HEK293 (cell line): ENCODE measurements around the gene GRAMD1B.

Experiments used
- CTCF ChIA-PET: fragments of 350-600 bp; formaldehyde crosslinking; extraction: SDS; loops from one replicate; lab custom pipeline; 2021; ENCODE audit warnings: antibody characterized with exemption; lab: Yijun Ruan, JAX
- POLR2A ChIA-PET: fragments of 300-600 bp; formaldehyde crosslinking; extraction: SDS; loops from one replicate; lab custom pipeline; 2020; ENCODE audit warnings: antibody characterized with exemption, inconsistent platforms; lab: Yijun Ruan, JAX
- H3K27ac ChIP-seq: fragments of 200-500 bp; sonication (Bioruptor generic); 2 replicates; pipeline ENCODE4 v1.5.1; 2014; ENCODE audit warnings: low read depth, low read length, control low read depth, inconsistent platforms; ENCODE audit errors: extremely low read depth
- H3K36me3 ChIP-seq, 2 experiments: fragments of 200-500 bp in 1 of 2; sonication (Bioruptor generic) in 1 of 2; 1 replicate in 1 of 2; 2 replicates in 1 of 2; pipeline ENCODE4 v1.5.1; 2014 to 2017; ENCODE audit warnings: inconsistent platforms in 2 of 2, low read length in 2 of 2; ENCODE audit not compliant: control insufficient read depth in 2 of 2, insufficient read depth in 1 of 2
- H3K4me1 ChIP-seq: fragments of 200-500 bp; sonication (Bioruptor generic); 2 replicates; pipeline ENCODE4 v1.5.1; 2014; ENCODE audit warnings: mild to moderate bottlenecking, low read length, inconsistent platforms; ENCODE audit not compliant: control insufficient read depth, insufficient read depth
- H3K4me3 ChIP-seq: 2 replicates; pipeline ENCODE4 v1.5.1; 2011; ENCODE audit warnings: low read depth, mild to moderate bottlenecking, control low read depth, low read length, moderate library complexity
- H3K9me3 ChIP-seq: fragments of 200-500 bp; sonication (Bioruptor generic); 2 replicates; pipeline ENCODE4 v1.5.1; 2014; ENCODE audit warnings: low read depth, low read length, inconsistent platforms; ENCODE audit not compliant: control insufficient read depth, insufficient read depth
- BCL11A ChIP-seq: fragments of 450-650 bp; formaldehyde crosslinking; IDR thresholded peaks from 2 replicates; pipeline ENCODE4 v1.5.1; 2016; ENCODE audit warnings: low read depth, missing biosample characterization, missing genetic modification characterization
- CTCF ChIP-seq: fragments of 450-650 bp; formaldehyde crosslinking; IDR thresholded peaks from 2 replicates; pipeline ENCODE4 v1.5.1; 2016; ENCODE audit warnings: missing biosample characterization, missing genetic modification characterization
- HOXC10 ChIP-seq: sonication (generic); formaldehyde crosslinking; IDR thresholded peaks from 2 replicates; pipeline ENCODE4 v1.8.1; 2023; ENCODE audit warnings: mild to moderate bottlenecking, missing genetic modification reagents
- HOXD13 ChIP-seq: sonication (generic); formaldehyde crosslinking; IDR thresholded peaks from 2 replicates; pipeline ENCODE4 v1.8.0; 2022; ENCODE audit warnings: missing genetic modification reagents, borderline replicate concordance
- KLF10 ChIP-seq: fragments of 450-650 bp; IDR thresholded peaks from 2 replicates; pipeline ENCODE4 v1.5.1; 2018; ENCODE audit warnings: missing biosample characterization, mild to moderate bottlenecking, missing genetic modification characterization
- KLF16 ChIP-seq: fragments of 450-650 bp; formaldehyde crosslinking; IDR thresholded peaks from 2 replicates; pipeline ENCODE4 v1.5.1; 2017; ENCODE audit warnings: missing biosample characterization, missing genetic modification characterization
- PRDM1 ChIP-seq: fragments of 450-650 bp; formaldehyde crosslinking; IDR thresholded peaks from 2 replicates; pipeline ENCODE4; 2016; ENCODE audit warnings: missing biosample characterization, missing genetic modification characterization
- SETDB1 ChIP-seq: IDR thresholded peaks from one replicate; pipeline ENCODE4 v1.6.1; 2017; ENCODE audit warnings: mild to moderate bottlenecking, low read length, moderate library complexity, mixed read lengths; ENCODE audit not compliant: insufficient read length
- SP2 ChIP-seq: fragments of 450-650 bp; formaldehyde crosslinking; IDR thresholded peaks from 2 replicates; pipeline ENCODE4 v1.5.1; 2016; ENCODE audit warnings: missing biosample characterization, missing genetic modification characterization
- SP3 ChIP-seq: fragments of 450-650 bp; formaldehyde crosslinking; IDR thresholded peaks from 2 replicates; pipeline ENCODE4 v1.5.1; 2016; ENCODE audit warnings: missing biosample characterization, missing genetic modification characterization
- SP7 ChIP-seq: fragments of 450-650 bp; formaldehyde crosslinking; IDR thresholded peaks from 2 replicates; pipeline ENCODE4 v1.5.1; 2016; ENCODE audit warnings: missing biosample characterization, missing genetic modification characterization
- TRIM28 ChIP-seq: IDR thresholded peaks from 2 replicates; pipeline ENCODE4 v1.6.1; 2011; ENCODE audit warnings: low read length, control low read depth, borderline replicate concordance
- ZNF146 ChIP-seq: fragments of 450-650 bp; formaldehyde crosslinking; IDR thresholded peaks from 2 replicates; pipeline ENCODE4 v1.5.1; 2016; ENCODE audit warnings: missing biosample characterization, missing genetic modification characterization
- ZNF148 ChIP-seq: fragments of 450-650 bp; formaldehyde crosslinking; IDR thresholded peaks from 2 replicates; pipeline ENCODE4 v1.5.0; 2017; ENCODE audit warnings: missing biosample characterization, missing genetic modification characterization, borderline replicate concordance
- ZNF157 ChIP-seq: fragments of 450-650 bp; formaldehyde crosslinking; IDR thresholded peaks from 2 replicates; pipeline ENCODE4 v1.5.1; 2016; ENCODE audit warnings: missing biosample characterization, missing genetic modification characterization
- ZNF175 ChIP-seq: fragments of 450-650 bp; formaldehyde crosslinking; IDR thresholded peaks from 2 replicates; pipeline ENCODE4 v1.5.1; 2016; ENCODE audit warnings: missing biosample characterization, missing genetic modification characterization
- ZNF202 ChIP-seq: fragments of 450-650 bp; formaldehyde crosslinking; IDR thresholded peaks from 2 replicates; pipeline ENCODE4 v1.5.1; 2016; ENCODE audit warnings: missing biosample characterization, missing genetic modification characterization, borderline replicate concordance
- ZNF239 ChIP-seq: fragments of 450-650 bp; formaldehyde crosslinking; IDR thresholded peaks from 2 replicates; pipeline ENCODE4 v1.5.1; 2016; ENCODE audit warnings: missing biosample characterization, missing genetic modification characterization
- ZNF350 ChIP-seq: fragments of 450-650 bp; formaldehyde crosslinking; IDR thresholded peaks from 2 replicates; pipeline ENCODE4 v1.5.0; 2017; ENCODE audit warnings: missing biosample characterization, mild to moderate bottlenecking, missing genetic modification characterization
- ZNF354C ChIP-seq: fragments of 450-650 bp; formaldehyde crosslinking; IDR thresholded peaks from 2 replicates; pipeline ENCODE4 v1.5.1; 2016; ENCODE audit warnings: missing biosample characterization, missing genetic modification characterization, low read depth, borderline replicate concordance
- ZNF433 ChIP-seq: fragments of 450-650 bp; formaldehyde crosslinking; IDR thresholded peaks from 2 replicates; pipeline ENCODE4 v1.5.1; 2016; ENCODE audit warnings: missing biosample characterization, missing genetic modification characterization, low read depth
- ZNF560 ChIP-seq: fragments of 450-650 bp; formaldehyde crosslinking; IDR thresholded peaks from 2 replicates; pipeline ENCODE4 v1.5.1; 2017; ENCODE audit warnings: missing biosample characterization, missing genetic modification characterization, borderline replicate concordance
- ZNF600 ChIP-seq: fragments of 450-650 bp; formaldehyde crosslinking; IDR thresholded peaks from 2 replicates; pipeline ENCODE4 v1.5.1; 2016; ENCODE audit warnings: missing biosample characterization, missing genetic modification characterization
- ZNF623 ChIP-seq: fragments of 450-650 bp; formaldehyde crosslinking; IDR thresholded peaks from 2 replicates; pipeline ENCODE4 v1.5.1; 2016; ENCODE audit warnings: missing biosample characterization, missing genetic modification characterization
- ZNF658 ChIP-seq: fragments of 450-650 bp; formaldehyde crosslinking; IDR thresholded peaks from 2 replicates; pipeline ENCODE4; 2016; ENCODE audit warnings: missing biosample characterization, missing genetic modification characterization
- ZNF792 ChIP-seq: fragments of 450-650 bp; formaldehyde crosslinking; IDR thresholded peaks from 2 replicates; pipeline ENCODE4 v1.5.1; 2016; ENCODE audit warnings: missing biosample characterization, missing genetic modification characterization
- TF ChIP-seq, protein P1 (sequence below): fragments of 450-650 bp; formaldehyde crosslinking; IDR thresholded peaks from 2 replicates; pipeline ENCODE4 v1.5.1; 2017; ENCODE audit warnings: missing biosample characterization, missing genetic modification characterization
- TF ChIP-seq, protein P2 (sequence below): fragments of 450-650 bp; formaldehyde crosslinking; IDR thresholded peaks from 2 replicates; pipeline ENCODE4 v1.5.1; 2017; ENCODE audit warnings: missing biosample characterization, missing genetic modification characterization

GRAMD1B gene

GRCh38 chr11:123452794-123453193, 22.7 kb downstream of the GRAMD1B start:
- Histone ChIP-seq H3K36me3 (no peaks in the 10 kb centered on the region), H3K27ac (no peak overlapping the region), H3K4me3 (no peak overlapping the region), H3K4me1 (0 out of 2 replicates have a peak, but pooled peaks cover 3% of the 10 kb centered on the region), H3K9me3 (no peaks in the 10 kb centered on the region)
- TF ChIP-seq KLF16 (tag by site-specific recombination) (no peak), SP7 (no peak), ZNF146 (no peak), ZNF239 (tag by site-specific recombination) (no peak), SETDB1 (no peak), ZNF148 (tag by site-specific recombination) (no peak), BCL11A (tag by site-specific recombination) (no peak)
- TF ChIP-seq, protein P1, sequence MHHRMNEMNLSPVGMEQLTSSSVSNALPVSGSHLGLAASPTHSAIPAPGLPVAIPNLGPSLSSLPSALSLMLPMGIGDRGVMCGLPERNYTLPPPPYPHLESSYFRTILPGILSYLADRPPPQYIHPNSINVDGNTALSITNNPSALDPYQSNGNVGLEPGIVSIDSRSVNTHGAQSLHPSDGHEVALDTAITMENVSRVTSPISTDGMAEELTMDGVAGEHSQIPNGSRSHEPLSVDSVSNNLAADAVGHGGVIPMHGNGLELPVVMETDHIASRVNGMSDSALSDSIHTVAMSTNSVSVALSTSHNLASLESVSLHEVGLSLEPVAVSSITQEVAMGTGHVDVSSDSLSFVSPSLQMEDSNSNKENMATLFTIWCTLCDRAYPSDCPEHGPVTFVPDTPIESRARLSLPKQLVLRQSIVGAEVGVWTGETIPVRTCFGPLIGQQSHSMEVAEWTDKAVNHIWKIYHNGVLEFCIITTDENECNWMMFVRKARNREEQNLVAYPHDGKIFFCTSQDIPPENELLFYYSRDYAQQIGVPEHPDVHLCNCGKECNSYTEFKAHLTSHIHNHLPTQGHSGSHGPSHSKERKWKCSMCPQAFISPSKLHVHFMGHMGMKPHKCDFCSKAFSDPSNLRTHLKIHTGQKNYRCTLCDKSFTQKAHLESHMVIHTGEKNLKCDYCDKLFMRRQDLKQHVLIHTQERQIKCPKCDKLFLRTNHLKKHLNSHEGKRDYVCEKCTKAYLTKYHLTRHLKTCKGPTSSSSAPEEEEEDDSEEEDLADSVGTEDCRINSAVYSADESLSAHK (tag by site-specific recombination): no peak
- ChIA-PET CTCF (no interaction called here), POLR2A (no interaction called here)

DNA sequence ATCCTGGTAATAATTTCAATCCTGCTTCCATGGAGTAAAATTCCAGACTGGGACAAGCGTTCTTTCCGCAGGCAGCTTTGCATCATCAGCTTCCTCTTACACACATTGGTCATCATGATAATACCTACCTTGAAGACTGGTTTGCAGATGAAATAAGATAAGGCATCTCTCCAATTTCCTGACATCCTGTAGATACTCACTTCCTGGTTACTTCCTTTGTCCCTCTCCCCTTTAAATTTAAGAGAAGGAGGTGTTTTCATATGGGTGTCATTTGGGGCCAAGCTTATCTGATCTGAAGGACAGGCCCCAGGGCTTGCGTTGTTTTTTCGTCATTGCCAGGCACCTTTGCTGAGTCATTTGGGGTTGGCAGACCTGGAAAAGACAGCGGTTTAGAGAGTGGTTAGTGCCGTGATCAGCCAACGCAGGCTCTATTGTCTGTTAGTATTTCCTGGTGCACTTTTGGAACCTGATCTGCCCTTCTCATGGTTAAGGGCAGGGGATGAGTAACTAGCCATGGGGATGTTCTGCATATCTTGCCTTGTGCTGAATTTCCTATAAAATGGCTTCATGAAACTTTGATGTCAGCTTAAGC, 24.1 kb downstream of the GRAMD1B start:
- ChIA-PET CTCF (interaction anchor here (1.3 kb wide), 1 partner anchor 45 kb away, joined by 4 read pairs; no protein-coding TSS in a partner anchor), POLR2A (no interaction called here)
- H3K9me3 ChIP-seq: no peaks in the 10 kb centered on the region
- peaks cover 0 to 3% of the 10 kb centered on the region in 2 experiments; a peak in 1 of 3 replicates for H3K36me3 ChIP-seq
- H3K4me3 ChIP-seq: no peak overlapping the region
- H3K27ac ChIP-seq: no peak overlapping the region
- 0 out of 2 replicates have a peak, but pooled peaks cover 3% of the 10 kb centered on the region for H3K4me1 ChIP-seq
- peak; percentile 22; the same call in 1 of the 2 replicates for TF ChIP-seq TRIM28
- no peak for TF ChIP-seq HOXD13
- peak; percentile 62 for TF ChIP-seq SP7
- no peak for TF ChIP-seq ZNF175 (tag by site-specific recombination)
- TF ChIP-seq KLF10 (tag by site-specific recombination): no peak
- TF ChIP-seq, protein P2, sequence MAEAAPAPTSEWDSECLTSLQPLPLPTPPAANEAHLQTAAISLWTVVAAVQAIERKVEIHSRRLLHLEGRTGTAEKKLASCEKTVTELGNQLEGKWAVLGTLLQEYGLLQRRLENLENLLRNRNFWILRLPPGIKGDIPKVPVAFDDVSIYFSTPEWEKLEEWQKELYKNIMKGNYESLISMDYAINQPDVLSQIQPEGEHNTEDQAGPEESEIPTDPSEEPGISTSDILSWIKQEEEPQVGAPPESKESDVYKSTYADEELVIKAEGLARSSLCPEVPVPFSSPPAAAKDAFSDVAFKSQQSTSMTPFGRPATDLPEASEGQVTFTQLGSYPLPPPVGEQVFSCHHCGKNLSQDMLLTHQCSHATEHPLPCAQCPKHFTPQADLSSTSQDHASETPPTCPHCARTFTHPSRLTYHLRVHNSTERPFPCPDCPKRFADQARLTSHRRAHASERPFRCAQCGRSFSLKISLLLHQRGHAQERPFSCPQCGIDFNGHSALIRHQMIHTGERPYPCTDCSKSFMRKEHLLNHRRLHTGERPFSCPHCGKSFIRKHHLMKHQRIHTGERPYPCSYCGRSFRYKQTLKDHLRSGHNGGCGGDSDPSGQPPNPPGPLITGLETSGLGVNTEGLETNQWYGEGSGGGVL (tag by site-specific recombination): no peak
- TF ChIP-seq ZNF350 (tag by site-specific recombination): no peak
- TF ChIP-seq ZNF146: no peak
- TF ChIP-seq SP2: no peak
- no peak for TF ChIP-seq ZNF433
- TF ChIP-seq PRDM1: no peak
- 0 out of 2 replicates have a peak, but pooled peaks have one; percentile 19 for TF ChIP-seq ZNF600 (tag by site-specific recombination)
- TF ChIP-seq ZNF354C: no peak
- no peak for TF ChIP-seq ZNF560 (tag by site-specific recombination)
- no peak for TF ChIP-seq ZNF202 (tag by site-specific recombination)
- TF ChIP-seq ZNF623 (tag by site-specific recombination): no peak
- no peak for TF ChIP-seq SP3 (tag by site-specific recombination)
- no peak for TF ChIP-seq ZNF658 (tag by site-specific recombination)
- no peak for TF ChIP-seq ZNF157 (tag by site-specific recombination)
- TF ChIP-seq CTCF (tag by site-specific recombination): no peak
- no peak for TF ChIP-seq HOXC10 (CRISPR knock-in tag)
- TF ChIP-seq ZNF792 (tag by site-specific recombination): no peak
